RWPE2 (cell line): ENCODE measurements around the gene NCOA3.

ENCODE experiments used
- ATAC-seq: fragments of 200-7000 bp; cut with Tn5 transposase; 3 replicates; pipeline ENCODE4 v1.9.1; 2021; ENCODE audit warnings: low read depth
- DNase-seq: peaks from one replicate; pipeline ENCODE4 v3.0.0-alpha.2; 2020; ENCODE audit warnings: low spot score
- H3K27ac ChIP-seq: fragments of 450-650 bp; 2 replicates; pipeline ENCODE4 v1.5.1; 2017; ENCODE audit warnings: mild to moderate bottlenecking; ENCODE audit not compliant: poor library complexity, severe bottlenecking
- H3K27me3 ChIP-seq: fragments of 250-450 bp; sonication (Bioruptor Pico); 2 replicates; pipeline ENCODE4 v1.5.1; 2021; ENCODE audit warnings: mild to moderate bottlenecking, moderate library complexity; ENCODE audit not compliant: insufficient read depth, poor library complexity, severe bottlenecking
- H3K36me3 ChIP-seq: fragments of 250-450 bp; sonication (Bioruptor Pico); 2 replicates; pipeline ENCODE4 v1.5.1; 2020; ENCODE audit warnings: low read depth, mild to moderate bottlenecking, moderate library complexity
- H3K4me1 ChIP-seq: fragments of 250-450 bp; sonication (Bioruptor Pico); 2 replicates; pipeline ENCODE4 v1.5.1; 2021; ENCODE audit warnings: mild to moderate bottlenecking, moderate library complexity; ENCODE audit not compliant: insufficient read depth, poor library complexity, severe bottlenecking
- H3K4me3 ChIP-seq: fragments of 250-450 bp; sonication (Bioruptor Pico); 2 replicates; pipeline ENCODE4 v1.5.1; 2021; ENCODE audit warnings: mild to moderate bottlenecking, moderate library complexity; ENCODE audit not compliant: severe bottlenecking
- H3K9me3 ChIP-seq: fragments of 250-450 bp; sonication (Bioruptor Pico); 2 replicates; pipeline ENCODE4 v1.5.1; 2021; ENCODE audit warnings: mild to moderate bottlenecking, moderate library complexity; ENCODE audit not compliant: severe bottlenecking
- TF ChIP-seq, protein P1 (sequence below): fragments of 450-650 bp; IDR thresholded peaks from one replicate; pipeline ENCODE4 v1.5.1; 2017; ENCODE audit warnings: mild to moderate bottlenecking, moderate library complexity; ENCODE audit not compliant: poor library complexity, severe bottlenecking

The NCOA3 gene

DNA sequence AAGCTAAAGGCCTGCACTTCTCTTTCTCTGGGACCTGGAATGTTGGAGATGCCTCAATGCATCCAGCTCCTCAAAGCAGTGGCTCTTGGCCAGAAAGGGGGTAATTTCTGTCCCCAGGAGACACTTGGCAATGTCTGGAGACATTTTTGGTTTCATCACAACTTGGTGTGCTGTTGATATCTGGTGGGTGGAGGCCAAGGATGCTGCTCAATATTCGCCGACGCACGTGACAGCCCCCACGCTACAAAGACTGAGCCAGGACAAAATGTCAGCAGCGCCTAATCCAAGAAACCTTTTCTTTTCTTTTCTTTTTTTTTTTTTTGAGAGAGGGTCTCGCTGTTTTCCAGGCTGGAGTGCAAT, 203.8 kb downstream of the NCOA3 start:
- H3K27me3 ChIP-seq: no peaks in the 10 kb centered on the region

DNA sequence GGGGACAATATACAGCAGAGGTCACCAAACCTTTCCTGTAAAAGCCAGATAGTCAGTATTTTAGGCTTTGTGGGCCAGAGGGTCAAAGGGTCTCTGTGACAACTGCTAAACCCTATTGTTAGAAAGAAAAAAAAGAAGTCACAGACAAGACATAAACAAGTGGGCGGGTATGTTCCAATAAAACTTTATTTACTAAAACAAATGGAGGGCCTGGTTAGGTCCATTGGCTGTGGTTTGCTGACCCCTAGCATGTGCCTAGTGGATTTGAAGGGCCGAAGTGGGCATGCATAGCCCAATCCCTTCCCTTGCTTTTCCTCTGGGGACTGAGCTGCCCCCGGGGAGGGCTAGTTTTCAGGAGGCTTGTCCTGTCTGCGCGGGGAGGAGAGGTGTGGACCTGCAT, 204.7 kb downstream of the NCOA3 start:
- ATAC-seq: no peak
- Histone ChIP-seq H3K9me3 (no peaks in the 10 kb centered on the region), H3K4me1 (peaks cover 5% of the 10 kb centered on the region)

More for the DNA sequence above, 203.8 kb downstream of the NCOA3 start:
- peaks cover 41% of the 10 kb centered on the region for H3K36me3 ChIP-seq
- H3K4me3 ChIP-seq: no peak overlapping the region
- TF ChIP-seq, protein P1, sequence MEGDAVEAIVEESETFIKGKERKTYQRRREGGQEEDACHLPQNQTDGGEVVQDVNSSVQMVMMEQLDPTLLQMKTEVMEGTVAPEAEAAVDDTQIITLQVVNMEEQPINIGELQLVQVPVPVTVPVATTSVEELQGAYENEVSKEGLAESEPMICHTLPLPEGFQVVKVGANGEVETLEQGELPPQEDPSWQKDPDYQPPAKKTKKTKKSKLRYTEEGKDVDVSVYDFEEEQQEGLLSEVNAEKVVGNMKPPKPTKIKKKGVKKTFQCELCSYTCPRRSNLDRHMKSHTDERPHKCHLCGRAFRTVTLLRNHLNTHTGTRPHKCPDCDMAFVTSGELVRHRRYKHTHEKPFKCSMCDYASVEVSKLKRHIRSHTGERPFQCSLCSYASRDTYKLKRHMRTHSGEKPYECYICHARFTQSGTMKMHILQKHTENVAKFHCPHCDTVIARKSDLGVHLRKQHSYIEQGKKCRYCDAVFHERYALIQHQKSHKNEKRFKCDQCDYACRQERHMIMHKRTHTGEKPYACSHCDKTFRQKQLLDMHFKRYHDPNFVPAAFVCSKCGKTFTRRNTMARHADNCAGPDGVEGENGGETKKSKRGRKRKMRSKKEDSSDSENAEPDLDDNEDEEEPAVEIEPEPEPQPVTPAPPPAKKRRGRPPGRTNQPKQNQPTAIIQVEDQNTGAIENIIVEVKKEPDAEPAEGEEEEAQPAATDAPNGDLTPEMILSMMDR: no peak
- 0 out of 3 replicates have a peak, but pooled peaks have one; percentile 8 for ATAC-seq
- no peaks in the 10 kb centered on the region for H3K9me3 ChIP-seq
- DNase-seq: no peak
- peaks cover 5% of the 10 kb centered on the region for H3K4me1 ChIP-seq
- no peak overlapping the region for H3K27ac ChIP-seq

More for the DNA sequence above, 204.7 kb downstream of the NCOA3 start:
- TF ChIP-seq, protein P1: no peak
- Histone ChIP-seq H3K4me3 (no peak overlapping the region), H3K36me3 (peaks cover 32% of the 10 kb centered on the region), H3K27me3 (no peaks in the 10 kb centered on the region), H3K27ac (no peak overlapping the region)
- no peak for DNase-seq
